HG02943 (cell line): ENCODE data around the gene FMO2.
"Not testable (repeated sequence)": the region's sequence is repeated elsewhere in the genome, so short reads cannot be mapped to it uniquely, and the experiment has no call there.

Experiments
- ATAC-seq: cut with Tn5 transposase; IDR thresholded peaks from one replicate; pipeline ENCODE4 v1.9.1; 2021; ENCODE audit warnings: mild to moderate bottlenecking, low read depth, moderate library complexity; ENCODE audit not compliant: unreplicated experiment

FMO2 gene

GRCh38 chr1:171217658-171218443 is 32.8 kb downstream of the FMO2 start:
- no peak for ATAC-seq

GRCh38 chr1:171218661-171219060 is 33.6 kb downstream of the FMO2 start:
- ATAC-seq, result no peak

- no peak for ATAC-seq
Measured at GRCh38 chr1:171219346-171220080, 34.4 kb downstream of the FMO2 start.

- no peak for ATAC-seq
Measured at GRCh38 chr1:171220081-171220420, 35.0 kb downstream of the FMO2 start.

- ATAC-seq, result no peak
Measured at GRCh38 chr1:171220581-171221054, 35.5 kb downstream of the FMO2 start.

- no peak for ATAC-seq
Measured at GRCh38 chr1:171221665-171222591, 36.8 kb downstream of the FMO2 start.

GRCh38 chr1:171222936-171223335 is 37.8 kb downstream of the FMO2 start:
- no peak for ATAC-seq

- not testable (repeated sequence) for ATAC-seq
Measured at GRCh38 chr1:171224257-171224656, 39.2 kb downstream of the FMO2 start.

- ATAC-seq, result peak; percentile 87
Measured at GRCh38 chr1:171226747-171227370, 41.8 kb downstream of the FMO2 start.

- ATAC-seq, result no peak
Measured at GRCh38 chr1:171231326-171231725, 46.2 kb downstream of the FMO2 start.

- ATAC-seq, result no peak
Measured at GRCh38 chr1:171233183-171233582, 48.1 kb downstream of the FMO2 start.

GRCh38 chr1:171236231-171236630 is 51.1 kb downstream of the FMO2 start:
- not testable (repeated sequence) for ATAC-seq

GRCh38 chr1:171243878-171244277 is 58.8 kb downstream of the FMO2 start:
- ATAC-seq, result no peak

GRCh38 chr1:171245458-171246064 is 60.5 kb downstream of the FMO2 start:
- no peak for ATAC-seq

- ATAC-seq, result no peak
Measured at GRCh38 chr1:171247501-171247900, 62.4 kb downstream of the FMO2 start.

- ATAC-seq, result no peak
Measured at GRCh38 chr1:171248302-171248701, 63.2 kb downstream of the FMO2 start, which contains the start of gene FMO1. FMO1 (plus strand) TSS chr1:171248494; CDS start chr1:171258088, 9,594 bp downstream.

- ATAC-seq, result no peak
Measured at GRCh38 chr1:171248841-171249240, 63.7 kb downstream of the FMO2 start.

GRCh38 chr1:171250263-171250662 is 65.2 kb downstream of the FMO2 start:
- ATAC-seq, result no peak

- no peak for ATAC-seq
Measured at GRCh38 chr1:171251042-171251951, 66.2 kb downstream of the FMO2 start.
